ENCODE measurements around the gene PLCH1. TPM values are rescaled to one million over a fixed set of nuclear protein-coding genes. Genes with fewer than 3 reads are reported as not detected.

PLCH1 gene
- total RNA-seq, 1 donor from 2014 or later: 32.0 TPM

GRCh38 chr3:155352900-155353490 lies 391.9 kb downstream of the PLCH1 start:
- peak; percentile 43 for DNase-seq (ENCODE audit: low spot score)
- Histone ChIP-seq H3K27me3 (no peaks in the 10 kb centered on the region), H3K79me2 (ENCODE audit: low read depth) (no peaks in the 10 kb centered on the region), H4K20me1 (ENCODE audit: low read depth) (no peaks in the 10 kb centered on the region), H3K4me3 (no peak overlapping the region), H3K4me2 (no peak overlapping the region), H3K9me3 (ENCODE audit: low read depth) (no peaks in the 10 kb centered on the region), H3K9ac (no peak overlapping the region), H3K36me3 (no peaks in the 10 kb centered on the region), H3K27ac (no peak overlapping the region), H3K4me1 (no peaks in the 10 kb centered on the region), H3F3A (ENCODE audit: low read depth) (no peaks in the 10 kb centered on the region), H2AFZ (replicated peaks) (no peak overlapping the region)
- H3K9me3 Mint-ChIP-seq: peaks cover 2% of the 10 kb centered on the region
- H3K27ac Mint-ChIP-seq: no peak overlapping the region
- TF ChIP-seq EZH2 (IDR thresholded peaks at IDR 0.05): no peak
- TF ChIP-seq CTCF (IDR thresholded peaks at IDR 0.05): peak; percentile 68
- H3K27me3 Mint-ChIP-seq (ENCODE audit: insufficient read depth, low read depth): peaks cover 5% of the 10 kb centered on the region
- no peak overlapping the region for H3K4me3 Mint-ChIP-seq
- no peaks in the 10 kb centered on the region for H3K4me1 Mint-ChIP-seq
- no peaks in the 10 kb centered on the region for H3K36me3 Mint-ChIP-seq

- Histone ChIP-seq H3K4me1 (no peaks in the 10 kb centered on the region), H3K36me3 (no peaks in the 10 kb centered on the region), H3K27ac (no peak overlapping the region), H2AFZ (replicated peaks) (no peak overlapping the region), H4K20me1 (ENCODE audit: low read depth) (no peaks in the 10 kb centered on the region), H3K9ac (no peak overlapping the region), H3K4me3 (no peak overlapping the region), H3K27me3 (no peaks in the 10 kb centered on the region), H3K9me3 (ENCODE audit: low read depth) (no peaks in the 10 kb centered on the region), H3F3A (ENCODE audit: low read depth) (no peaks in the 10 kb centered on the region), H3K79me2 (ENCODE audit: low read depth) (no peaks in the 10 kb centered on the region), H3K4me2 (no peak overlapping the region)
- DNase-seq (ENCODE audit: low spot score): no peak
- TF ChIP-seq CTCF (IDR thresholded peaks at IDR 0.05) (no peak), EZH2 (IDR thresholded peaks at IDR 0.05) (no peak), EZH2phosphoT487 (IDR thresholded peaks at IDR 0.05) (no peak)
- Mint-ChIP-seq H3K27me3 (ENCODE audit: insufficient read depth, low read depth) (no peaks in the 10 kb centered on the region), H3K4me3 (no peak overlapping the region), H3K4me1 (no peaks in the 10 kb centered on the region), H3K27ac (no peak overlapping the region), H3K9me3 (peaks cover 3% of the 10 kb centered on the region), H3K36me3 (no peaks in the 10 kb centered on the region)
Measured at GRCh38 chr3:155350571-155350970, 394.3 kb downstream of the PLCH1 start.

GRCh38 chr3:155347901-155348300 lies 397.0 kb downstream of the PLCH1 start:
- Histone ChIP-seq H3K27me3 (no peaks in the 10 kb centered on the region), H3K9ac (no peak overlapping the region), H3K36me3 (no peaks in the 10 kb centered on the region), H3K4me1 (peaks cover 4% of the 10 kb centered on the region), H3K27ac (no peak overlapping the region), H3K4me3 (no peak overlapping the region), H3K9me3 (ENCODE audit: low read depth) (no peaks in the 10 kb centered on the region), H3K79me2 (ENCODE audit: low read depth) (no peaks in the 10 kb centered on the region), H3F3A (ENCODE audit: low read depth) (no peaks in the 10 kb centered on the region), H4K20me1 (ENCODE audit: low read depth) (no peaks in the 10 kb centered on the region), H3K4me2 (no peak overlapping the region), H2AFZ (replicated peaks) (no peak overlapping the region)
- Mint-ChIP-seq H3K4me1 (no peaks in the 10 kb centered on the region), H3K36me3 (no peaks in the 10 kb centered on the region), H3K27me3 (ENCODE audit: insufficient read depth, low read depth) (no peaks in the 10 kb centered on the region), H3K27ac (no peak overlapping the region), H3K4me3 (no peak overlapping the region), H3K9me3 (peaks cover 3% of the 10 kb centered on the region)
- no peak for DNase-seq (ENCODE audit: low spot score)
- TF ChIP-seq EZH2 (IDR thresholded peaks at IDR 0.05): no peak
- TF ChIP-seq CTCF (IDR thresholded peaks at IDR 0.05): no peak
- no peak for TF ChIP-seq EZH2phosphoT487 (IDR thresholded peaks at IDR 0.05)

Data from neural progenitor cell (in vitro differentiated cells).